Upper lobe of left lung (tissue), 6 donors: ENCODE data around the gene CDH15. TPM values are rescaled to one million over a fixed set of nuclear protein-coding genes. Genes with fewer than 3 reads are reported as not detected.

Experiments used
- ATAC-seq, 2 donors: fragments of 200-7000 bp; cut with Tn5 transposase; one replicate each; pipeline ENCODE4 v1.9.1; 2022; ENCODE audit warnings: mild to moderate bottlenecking in 2 of 2, moderate library complexity in 2 of 2; ENCODE audit not compliant: low FRiP score in 2 of 2
- DNase-seq, 2 donors: peaks; one replicate each; pipeline ENCODE4 v3.0.0-alpha.2; 2019 to 2020
- H3K27ac ChIP-seq, 4 donors: fragments of 200-600 bp; sonication (generic); one replicate each; pipeline ENCODE4 v1.5.1; 2016 to 2019
- H3K27me3 ChIP-seq, 4 donors: fragments of 200-600 bp; sonication (generic); one replicate each; pipeline ENCODE4 v1.5.1; 2017 to 2019
- H3K36me3 ChIP-seq, 4 donors: fragments of 200-600 bp; sonication (generic); one replicate each; pipeline ENCODE4 v1.5.1; 2016 to 2019
- H3K4me1 ChIP-seq, 4 donors: fragments of 200-600 bp; sonication (generic); one replicate each; pipeline ENCODE4 v1.5.1; 2018 to 2019
- H3K4me3 ChIP-seq, 4 donors: fragments of 200-600 bp; sonication (generic); one replicate each; pipeline ENCODE4 v1.5.1; 2017 to 2019; ENCODE audit warnings: mild to moderate bottlenecking in 2 of 4, moderate library complexity in 1 of 4
- H3K9me3 ChIP-seq, 4 donors: fragments of 200-600 bp; sonication (generic); one replicate each; pipeline ENCODE4 v1.5.1; 2018 to 2019
- CTCF ChIP-seq, 6 experiments: fragments of 450-650 bp in 4 of 6; fragments of 200-600 bp in 2 of 6; sonication (generic) in 2 of 6; IDR thresholded peaks; one replicate each; pipeline ENCODE4 v1.5.1; 2016 to 2019; ENCODE audit warnings: antibody characterized with exemption in 6 of 6
- EP300 ChIP-seq, 4 donors: sonication (generic); formaldehyde crosslinking; IDR thresholded peaks; one replicate each; pipeline ENCODE4 v1.5.1; 2017; ENCODE audit warnings: antibody characterized with exemption in 4 of 4, control low read depth in 2 of 4
- POLR2A ChIP-seq, 4 donors: fragments of 450-650 bp; IDR thresholded peaks; one replicate each; pipeline ENCODE4 v1.5.1; 2016 to 2017; ENCODE audit warnings: antibody characterized with exemption in 4 of 4, mild to moderate bottlenecking in 2 of 4
- POLR2AphosphoS5 ChIP-seq, 2 donors: sonication (generic); formaldehyde crosslinking; IDR thresholded peaks; one replicate each; pipeline ENCODE4 v1.5.1; 2017; ENCODE audit warnings: antibody characterized with exemption in 2 of 2
- WGBS, 2 donors: methylation state at CpG; one replicate each; pipeline ENCODE4 v1.1.5; 2017 to 2018; 5-methylcytosine and 5-hydroxymethylcytosine counted together
- total RNA-seq, 6 donors: library from RNA; depleted of rRNA in 4 of 6; stranded (reverse); fragments of >200 nt in 4 of 6; gene quantifications; one replicate each; pipeline versions ENCODE4 v1.1.0 to v1.2.1, GENCODE V29; 2016 to 2021
- donor health status: DM: no; HTN: no; CAD: no; lungs with moderate emphysema.
- donor health status: DM: no; HTN: yes; CAD: no; lungs with severe emphysema.

The CDH15 gene
- total RNA-seq, 6 donors from 2014 or later = 0.39 to 4.2 (median 1.2) TPM

DNA sequence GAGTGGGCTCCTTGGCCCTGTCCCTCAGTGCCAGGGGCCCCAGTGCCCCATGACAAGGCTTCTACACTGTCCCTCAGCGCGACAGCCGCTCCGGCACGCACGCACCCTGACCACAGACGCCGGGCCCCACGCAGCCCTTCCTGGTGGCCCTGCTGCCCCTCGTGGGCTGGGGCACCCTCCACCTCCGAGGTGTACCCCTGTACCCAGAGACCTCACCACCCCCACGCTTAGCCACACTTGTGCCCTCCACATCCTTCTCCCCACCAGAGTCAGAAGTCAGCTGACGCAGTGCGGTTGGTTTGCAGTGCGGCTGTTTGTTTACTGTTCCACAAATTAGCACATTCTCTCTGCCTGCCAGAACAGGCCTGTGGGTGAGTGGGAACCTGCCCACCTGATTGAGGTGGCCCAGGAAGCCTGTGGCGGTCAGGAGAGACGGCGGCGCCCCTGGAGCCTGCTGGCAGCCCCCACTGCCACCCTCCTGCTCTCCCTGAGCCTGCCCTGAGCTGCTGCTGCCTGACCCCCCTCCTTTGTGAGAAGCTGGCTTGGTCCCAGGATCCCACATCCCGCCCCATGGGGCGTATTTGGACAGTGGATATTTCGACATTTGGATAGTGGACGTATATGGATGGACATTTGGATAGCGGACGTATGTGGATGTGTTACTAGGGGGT, 38.0 kb upstream of the CDH15 start:
- Histone ChIP-seq H3K4me3 (no peak overlapping the region), H3K36me3 (peaks cover 0 to 52% (median 44%) of the 10 kb centered on the region in 4 donors), H3K9me3 (no peaks in the 10 kb centered on the region), H3K4me1 (no peaks in the 10 kb centered on the region), H3K27me3 (no peaks in the 10 kb centered on the region), H3K27ac (no peak overlapping the region)
- WGBS, 2 donors = 96 to 98% methylated on average over 21 to 25 of the region's 25 CpGs
- peak in 1 of 2 donors; percentile 56 for ATAC-seq
- DNase-seq = peak in 1 of 2 donors; percentile 69
- TF ChIP-seq EP300 (IDR thresholded peaks at IDR 0.05) (no peak), CTCF (IDR thresholded peaks at IDR 0.05) (no peak), POLR2A (IDR thresholded peaks at IDR 0.05) (no peak), POLR2AphosphoS5 (IDR thresholded peaks at IDR 0.05) (no peak)

DNA sequence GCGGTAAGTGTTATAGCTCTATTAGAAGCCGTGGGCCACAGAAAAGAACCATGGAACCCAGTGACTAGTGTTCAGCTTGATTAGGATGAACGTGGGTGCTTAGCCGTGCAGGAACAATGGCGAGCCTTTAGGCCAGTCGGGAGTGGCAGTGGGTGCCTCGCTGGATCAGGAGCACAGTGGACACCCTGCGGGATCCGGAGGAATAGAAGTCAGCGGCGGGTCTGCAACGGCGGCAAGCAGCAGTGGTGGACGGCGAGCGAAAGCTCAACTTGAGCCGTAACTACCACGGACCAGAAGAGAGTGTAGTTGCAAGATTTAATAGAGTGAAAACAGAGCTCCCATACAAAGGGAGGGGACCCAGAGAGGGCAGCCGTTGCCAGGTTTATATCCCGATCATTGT, 37.3 kb upstream of the CDH15 start:
- 95 to 97% methylated on average over 20 of the region's 20 CpGs for WGBS, 2 donors
- no peak for DNase-seq
- ATAC-seq = no peak

GRCh38 chr16:89135166-89135565, 36.4 kb upstream of the CDH15 start:
- no peaks in the 10 kb centered on the region for H3K27me3 ChIP-seq
- H3K4me3 ChIP-seq = no peak overlapping the region
- H3K36me3 ChIP-seq = peaks cover 5 to 61% (median 50%) of the 10 kb centered on the region in 4 donors
- 94% methylated on average over 10 of the region's 11 CpGs for WGBS, 2 donors
- H3K9me3 ChIP-seq = no peaks in the 10 kb centered on the region
- no peak for TF ChIP-seq POLR2A (IDR thresholded peaks at IDR 0.05)
- no peak for TF ChIP-seq EP300 (IDR thresholded peaks at IDR 0.05)
- TF ChIP-seq POLR2AphosphoS5 (IDR thresholded peaks at IDR 0.05) = no peak
- no peak for TF ChIP-seq CTCF (IDR thresholded peaks at IDR 0.05)
- no peaks in the 10 kb centered on the region for H3K4me1 ChIP-seq
- no peak overlapping the region for H3K27ac ChIP-seq
- ATAC-seq (no peak), DNase-seq (no peak)

More for the DNA sequence above, 37.3 kb upstream of the CDH15 start:
- Histone ChIP-seq H3K27ac (no peak overlapping the region), H3K36me3 (peaks cover 0 to 56% (median 47%) of the 10 kb centered on the region in 4 donors), H3K9me3 (no peaks in the 10 kb centered on the region), H3K4me1 (no peaks in the 10 kb centered on the region), H3K4me3 (no peak overlapping the region), H3K27me3 (no peaks in the 10 kb centered on the region)
- no peak for TF ChIP-seq POLR2AphosphoS5 (IDR thresholded peaks at IDR 0.05)
- TF ChIP-seq EP300 (IDR thresholded peaks at IDR 0.05) = no peak
- TF ChIP-seq POLR2A (IDR thresholded peaks at IDR 0.05) = no peak
- TF ChIP-seq CTCF (IDR thresholded peaks at IDR 0.05) = no peak

GRCh38 chr16:89135971-89136765, 35.4 kb upstream of the CDH15 start:
- Histone ChIP-seq H3K9me3 (no peaks in the 10 kb centered on the region), H3K4me1 (no peaks in the 10 kb centered on the region), H3K4me3 (no peak overlapping the region), H3K36me3 (peaks cover 6 to 71% (median 54%) of the 10 kb centered on the region in 4 donors), H3K27ac (no peak overlapping the region), H3K27me3 (no peaks in the 10 kb centered on the region)
- TF ChIP-seq EP300 (IDR thresholded peaks at IDR 0.05) (no peak), POLR2A (IDR thresholded peaks at IDR 0.05) (no peak), CTCF (IDR thresholded peaks at IDR 0.05) (no peak), POLR2AphosphoS5 (IDR thresholded peaks at IDR 0.05) (no peak)
- WGBS, 2 donors = 91 to 93% methylated on average over 32 to 35 of the region's 35 CpGs
- ATAC-seq = no peak
- DNase-seq = peak in 1 of 2 donors; percentile 66
